GM18951 (cell line): ENCODE data around the gene ITLN1.

Experiments used
- POLR2A ChIP-seq: IDR thresholded peaks from 4 replicates; pipeline ENCODE4 v1.6.1; 2011; ENCODE audit warnings: mild to moderate bottlenecking; ENCODE audit not compliant: insufficient read length, insufficient read depth; ENCODE audit errors: extremely low read depth
- in situ Hi-C: fragments of 300-500 bp; cut with MboI; formaldehyde crosslinking; loops from one replicate; pipeline ENCODE4 v1.12.0; 2022; ENCODE audit warnings: low sequenced_read_pairs, mixed read lengths, inconsistent platforms; ENCODE audit not compliant: unreplicated experiment

The ITLN1 gene

GRCh38 chr1:160853014-160853413 lies 32.0 kb downstream of the ITLN1 start:
- in situ Hi-C loops = no loop called here
- TF ChIP-seq POLR2A = no peak

GRCh38 chr1:160850993-160851392 lies 34.0 kb downstream of the ITLN1 start:
- in situ Hi-C loops = no loop called here

DNA sequence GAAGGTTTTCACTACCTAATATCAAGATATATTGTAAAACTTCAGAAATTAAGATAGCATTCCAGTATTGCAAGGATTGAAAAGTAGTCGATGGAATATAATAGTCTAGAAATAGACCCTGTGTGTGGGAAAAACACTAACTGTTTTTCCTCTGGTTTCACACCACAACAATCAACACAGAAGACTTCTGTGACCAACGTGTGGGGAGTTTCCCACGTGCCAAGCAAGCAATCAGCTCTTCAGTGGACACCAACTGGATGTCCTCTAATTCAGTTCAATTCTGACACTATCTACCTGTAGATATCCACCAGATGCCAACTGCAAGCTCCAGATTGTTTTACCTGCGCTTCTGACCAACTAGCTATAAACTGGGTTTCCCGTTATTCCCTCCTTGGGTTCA lies 34.4 kb downstream of the ITLN1 start:
- in situ Hi-C loops = no loop called here
- no peak for TF ChIP-seq POLR2A

More at GRCh38 chr1:160850993-160851392, 34.0 kb downstream of the ITLN1 start:
- TF ChIP-seq POLR2A = no peak

DNA sequence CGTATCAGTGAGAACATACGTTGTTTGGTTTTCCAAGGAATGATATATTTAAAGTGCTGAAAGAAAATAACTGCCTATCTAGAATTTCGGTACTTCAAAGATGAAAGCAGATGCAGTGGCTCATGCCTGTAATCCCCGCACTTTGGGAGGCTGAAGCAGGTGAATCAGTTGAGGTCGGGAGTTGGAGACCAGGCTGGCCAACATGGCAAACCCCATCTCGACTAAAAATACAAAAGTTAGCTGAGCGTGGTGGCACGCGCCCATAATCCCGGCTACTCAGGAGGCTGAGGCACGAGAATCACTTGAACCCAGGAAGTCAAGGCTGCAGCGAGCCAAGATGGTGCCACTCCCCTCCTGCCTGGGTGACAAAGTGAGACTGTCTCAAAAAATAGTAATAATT lies 38.7 kb downstream of the ITLN1 start:
- in situ Hi-C loops = no loop called here
- TF ChIP-seq POLR2A = no peak

DNA sequence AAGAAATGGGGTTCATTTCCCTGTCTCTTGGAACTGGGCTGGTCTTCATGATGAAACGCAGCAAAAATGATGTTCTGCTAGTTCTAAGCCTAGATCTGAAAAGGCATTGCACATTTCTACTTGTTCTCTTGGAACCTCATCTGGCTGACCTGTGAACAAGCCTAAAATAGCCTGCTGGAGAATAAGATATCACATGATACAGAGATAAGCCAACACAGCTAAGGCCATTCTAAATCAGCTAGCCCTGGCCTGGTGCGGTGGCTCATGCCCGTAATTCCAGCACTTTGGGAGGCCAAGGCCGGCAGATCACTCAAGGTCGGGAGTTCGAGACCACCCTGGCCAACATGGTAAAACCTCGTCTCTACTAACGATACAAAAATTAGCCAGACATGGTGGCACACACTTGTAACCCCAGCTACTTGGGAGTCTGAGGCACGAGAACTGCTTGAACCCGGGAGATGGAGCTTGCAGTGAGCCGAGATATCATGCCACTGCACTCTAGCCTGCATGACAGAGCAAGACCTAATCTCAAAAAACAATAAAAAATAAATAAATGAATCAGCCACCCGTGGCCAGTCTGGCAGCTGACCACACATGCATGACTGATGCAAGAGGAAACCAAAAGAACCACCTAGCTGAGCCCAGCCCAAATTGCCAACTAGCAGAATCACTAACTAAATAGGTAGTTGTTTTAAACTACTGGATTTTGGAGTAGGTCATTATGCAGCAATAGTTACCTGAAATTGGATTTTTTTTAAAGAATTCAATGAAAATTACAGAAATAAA lies 40.3 kb downstream of the ITLN1 start:
- in situ Hi-C loops = no loop called here
- TF ChIP-seq POLR2A = no peak

- in situ Hi-C loops = no loop called here
- no peak for TF ChIP-seq POLR2A
Observed at GRCh38 chr1:160841079-160841478, 43.9 kb downstream of the ITLN1 start.

DNA sequence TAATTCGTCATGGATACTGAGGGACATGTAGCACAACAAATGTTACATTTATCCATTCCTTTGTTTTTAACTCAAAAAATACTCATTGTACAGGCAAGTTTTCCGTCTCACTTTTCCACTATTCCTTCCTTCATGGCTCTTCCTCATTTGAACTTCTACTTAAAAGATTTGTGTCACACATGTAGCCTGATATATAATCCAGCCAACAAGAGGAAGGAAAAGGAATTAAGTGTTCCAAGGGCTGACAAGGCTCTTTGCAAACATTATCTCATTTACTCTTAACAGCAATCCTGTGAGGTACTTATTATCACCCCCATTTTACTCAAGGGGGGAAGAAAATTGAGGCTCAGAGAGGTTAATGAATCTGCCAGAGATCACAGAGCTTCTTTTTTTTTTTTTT lies 45.2 kb downstream of the ITLN1 start:
- in situ Hi-C loops = no loop called here

DNA sequence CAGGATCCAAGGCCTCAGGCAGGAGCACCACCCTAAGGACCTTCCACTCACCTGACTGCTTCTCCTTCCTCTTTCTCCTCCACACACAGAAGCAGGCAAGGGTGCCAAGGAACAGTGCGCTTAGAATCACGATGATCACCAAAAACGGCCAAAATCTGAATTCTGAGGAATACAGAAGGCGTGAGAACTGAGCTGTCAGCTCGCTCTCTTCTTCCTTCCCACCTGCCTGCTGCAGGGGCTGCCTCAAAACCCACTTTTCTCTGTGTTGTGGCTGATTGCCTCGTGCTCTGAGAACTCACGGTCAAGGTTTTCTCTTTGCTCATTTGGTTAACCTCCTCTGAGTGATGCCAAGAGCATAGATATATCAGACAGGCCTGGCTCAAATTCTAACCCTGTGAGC lies 46.1 kb downstream of the ITLN1 start:
- in situ Hi-C loops = no loop called here

More for the DNA sequence above, 45.2 kb downstream of the ITLN1 start:
- no peak for TF ChIP-seq POLR2A

GRCh38 chr1:160837558-160838205 lies 47.3 kb downstream of the ITLN1 start:
- in situ Hi-C loops = no loop called here
- TF ChIP-seq POLR2A = peak; percentile 38

More for the DNA sequence above, 46.1 kb downstream of the ITLN1 start:
- no peak for TF ChIP-seq POLR2A

DNA sequence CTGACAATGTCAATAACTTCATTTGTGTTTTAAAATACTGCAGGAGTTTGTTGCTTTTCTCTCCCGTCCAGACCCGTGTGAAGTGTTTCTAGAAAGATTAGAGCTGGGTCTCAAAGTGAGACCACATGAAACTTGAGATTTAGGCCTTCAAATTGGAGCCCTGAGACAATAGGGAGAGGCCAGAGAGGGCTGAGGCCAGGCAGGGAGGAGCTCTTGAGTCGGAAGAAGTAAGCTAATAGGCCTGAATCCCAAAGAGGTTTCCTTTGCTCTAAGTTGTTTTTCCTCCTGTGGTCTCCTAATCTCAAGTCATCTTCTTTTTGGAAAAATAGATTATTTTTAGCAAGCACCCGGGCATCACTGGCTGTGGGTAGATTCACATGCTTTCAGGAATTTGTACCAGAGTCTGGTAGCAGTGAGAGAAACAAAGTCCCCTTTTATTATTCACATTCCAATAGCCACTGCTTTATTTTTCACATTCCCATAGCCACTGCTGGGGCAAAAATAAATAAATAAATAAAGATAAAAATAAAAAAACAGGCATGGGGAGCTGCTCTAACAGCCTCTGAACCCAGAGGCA lies 47.9 kb downstream of the ITLN1 start:
- no peak for TF ChIP-seq POLR2A
- in situ Hi-C loops = no loop called here

- no peak for TF ChIP-seq POLR2A
- in situ Hi-C loops = no loop called here
Observed at GRCh38 chr1:160836561-160836960, 48.4 kb downstream of the ITLN1 start.

GRCh38 chr1:160835751-160836150 lies 49.2 kb downstream of the ITLN1 start:
- no peak for TF ChIP-seq POLR2A
- in situ Hi-C loops = no loop called here

DNA sequence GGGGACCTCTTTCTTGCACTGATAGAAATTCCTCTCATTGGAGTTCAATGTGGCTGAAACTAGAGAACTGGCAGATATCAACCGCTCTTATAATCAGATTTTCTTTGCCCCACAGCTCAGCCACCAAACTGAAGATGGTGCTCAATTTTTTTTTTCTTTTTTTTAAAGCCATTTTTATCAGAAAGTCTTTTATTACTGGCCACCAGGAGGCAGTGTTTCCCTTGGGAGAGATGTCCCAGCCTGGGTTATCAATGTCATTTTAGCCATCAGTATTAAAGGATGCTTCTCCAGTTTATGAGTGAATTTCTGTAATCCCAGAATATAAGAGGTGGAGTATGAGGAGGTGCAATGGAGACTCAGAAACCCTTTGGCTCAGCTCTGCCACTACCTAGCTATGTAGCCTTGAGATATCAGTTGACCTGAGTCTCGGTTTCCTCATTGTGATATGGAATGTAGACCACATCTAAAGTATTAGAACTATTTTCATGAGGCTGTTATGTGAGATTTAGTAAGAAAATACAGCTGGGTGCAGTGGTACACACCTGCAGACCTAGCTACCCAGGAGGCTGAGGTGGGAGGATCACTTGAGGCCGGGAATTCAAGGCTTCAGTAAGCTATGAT lies 49.9 kb downstream of the ITLN1 start:
- in situ Hi-C loops = loop anchor here (5.0 kb wide), 1 partner anchor 117 kb away; the partner anchor contains the start of gene ITLN2

More for the DNA sequence above, 49.9 kb downstream of the ITLN1 start:
- TF ChIP-seq POLR2A = no peak
